NCI-H1092 treated with DMSO at 0.1 percent for 48 hours (cell line): ENCODE results near the gene MDM1.

Experiments used
- DNase-seq: peaks from one replicate; lab custom pipeline; 2025; lab: John Stamatoyannopoulos, UW

Gene MDM1

DNA sequence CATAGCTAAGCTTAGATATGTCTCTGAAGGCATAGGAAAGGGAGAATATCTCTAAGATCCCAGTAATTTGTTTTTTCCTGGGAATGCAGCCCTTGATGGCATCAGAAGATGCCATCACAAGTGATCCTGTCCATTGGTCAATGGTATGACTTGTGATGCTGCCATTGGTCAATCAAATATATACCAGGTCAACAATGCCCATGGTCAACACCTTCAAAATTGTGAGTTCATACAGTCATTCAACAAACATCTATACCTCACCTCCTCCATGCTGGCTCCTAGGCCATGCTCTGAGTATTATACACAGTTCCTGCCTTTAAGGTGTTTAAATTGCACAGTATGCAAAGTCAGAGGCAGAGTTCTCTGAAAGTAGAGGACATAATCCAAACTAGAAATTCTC lies 59.4 kb downstream of the MDM1 start:
- no peak for DNase-seq

DNA sequence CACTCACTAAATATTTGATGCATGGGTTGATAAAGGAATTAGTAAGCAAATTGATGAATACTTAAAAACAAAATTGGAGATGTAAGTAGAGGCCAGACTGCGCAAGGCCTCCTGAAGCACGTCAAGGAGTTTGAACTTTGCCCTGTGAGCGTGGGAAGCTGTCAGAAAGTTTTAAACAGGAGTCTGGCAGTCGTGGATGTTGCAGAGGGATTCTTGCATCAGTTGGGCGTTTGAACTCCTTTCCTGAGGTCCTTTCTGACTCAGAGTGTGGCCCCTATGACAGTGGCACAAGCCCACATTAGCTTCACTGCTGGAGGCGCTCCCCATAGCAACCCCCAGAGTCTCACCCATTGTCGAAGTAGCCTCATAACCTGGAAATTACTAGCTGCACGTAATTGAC lies 60.8 kb downstream of the MDM1 start:
- no peak for DNase-seq

DNA sequence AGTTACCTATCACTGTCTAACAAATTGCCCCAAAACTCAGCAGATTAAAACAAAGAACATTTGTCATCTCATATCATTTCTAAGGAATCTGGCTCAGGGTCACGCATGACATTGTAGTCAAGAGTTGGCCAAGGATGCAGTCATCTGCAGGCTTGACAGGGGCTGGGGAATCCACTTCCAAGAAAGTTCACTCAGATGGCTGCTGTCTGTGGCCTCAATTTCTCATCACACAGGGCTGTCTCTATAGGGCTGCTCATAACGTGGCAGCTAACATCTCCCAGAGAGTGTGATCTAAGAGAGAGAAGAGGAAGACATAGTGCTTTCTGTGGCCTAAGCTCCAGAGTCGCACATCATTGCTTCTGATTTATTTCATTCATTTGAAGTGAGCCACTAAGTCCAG lies 61.8 kb downstream of the MDM1 start:
- no peak for DNase-seq

DNA sequence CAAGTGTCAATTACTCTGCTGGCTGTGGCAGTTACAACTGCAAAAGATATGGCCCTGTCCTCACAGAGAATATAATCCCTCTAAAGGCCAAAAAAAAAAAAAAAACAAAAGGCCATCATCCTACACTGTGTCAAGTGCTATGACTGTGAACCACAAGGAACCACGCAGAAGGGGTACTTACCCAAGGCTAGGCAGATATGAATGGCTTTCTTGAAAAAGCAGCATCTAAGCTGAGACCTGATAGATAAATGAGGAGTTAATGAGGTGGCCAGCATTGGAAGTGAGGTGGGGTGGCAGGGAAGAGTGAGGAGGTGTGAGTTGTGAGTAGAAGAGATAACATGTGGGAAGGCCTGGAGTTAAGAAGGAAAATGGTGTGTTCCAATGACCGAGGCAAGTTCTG lies 62.4 kb downstream of the MDM1 start:
- DNase-seq = no peak

DNA sequence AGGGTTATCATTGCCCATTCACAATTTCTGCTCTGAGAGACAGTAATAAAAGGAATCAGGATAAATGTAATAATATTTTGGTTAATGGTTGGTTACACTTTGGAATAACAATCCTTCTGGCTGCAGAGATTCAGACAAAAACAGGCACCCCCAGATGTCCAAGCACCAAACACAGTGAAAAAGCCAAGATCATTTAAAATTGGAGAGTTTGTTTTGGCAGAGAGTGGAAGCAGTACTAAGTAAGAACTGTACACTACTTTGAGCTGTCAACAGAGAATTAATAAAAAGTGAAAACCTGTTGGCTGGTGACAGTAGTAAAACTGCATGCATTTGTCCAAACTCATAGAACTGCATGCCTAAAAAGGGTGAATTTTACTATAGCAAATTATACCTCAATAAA lies 63.2 kb downstream of the MDM1 start:
- no peak for DNase-seq

DNA sequence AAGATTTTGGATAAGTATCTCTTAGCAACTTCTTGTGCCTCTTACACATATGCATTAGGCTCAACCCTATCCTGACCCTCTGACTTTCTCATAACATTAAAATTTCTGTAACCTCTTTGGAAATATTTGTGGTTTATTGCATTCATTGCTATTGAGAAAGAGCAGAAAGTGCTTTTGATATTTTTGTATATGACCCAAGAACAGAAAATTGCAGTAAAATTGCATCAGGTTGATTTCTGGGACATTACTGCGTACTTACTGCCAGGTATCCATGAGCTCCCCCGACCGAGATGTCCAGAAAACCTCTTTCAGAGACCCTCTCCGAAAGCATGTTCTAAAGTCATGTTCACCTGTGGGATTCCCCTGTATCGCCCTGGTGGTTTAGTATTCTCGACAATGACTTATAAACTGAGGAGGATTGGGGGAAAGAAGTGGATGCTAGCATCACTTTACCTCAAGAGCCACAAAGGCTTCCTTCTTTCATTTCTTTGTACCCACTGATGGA lies 64.2 kb downstream of the MDM1 start:
- DNase-seq = no peak

DNA sequence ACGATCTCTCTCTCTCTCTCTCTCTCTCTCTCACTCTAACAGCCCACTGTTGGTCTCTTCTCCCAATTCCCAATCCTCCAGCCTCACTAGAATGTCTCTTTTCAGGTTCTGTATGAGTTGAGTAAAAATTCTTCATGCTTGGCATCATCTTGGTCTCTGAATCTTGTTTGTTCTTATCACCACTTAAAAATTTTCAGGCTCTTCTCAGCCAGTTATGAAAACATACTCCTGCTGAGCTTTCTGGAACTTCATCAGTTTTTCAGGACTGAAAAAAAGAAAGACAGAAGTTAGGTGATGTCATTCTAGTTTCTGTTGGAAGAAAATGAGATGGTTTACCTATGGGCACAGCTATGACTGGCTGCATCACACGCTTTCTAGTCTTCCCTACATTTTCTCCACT lies 67.3 kb downstream of the MDM1 start:
- no peak for DNase-seq

DNA sequence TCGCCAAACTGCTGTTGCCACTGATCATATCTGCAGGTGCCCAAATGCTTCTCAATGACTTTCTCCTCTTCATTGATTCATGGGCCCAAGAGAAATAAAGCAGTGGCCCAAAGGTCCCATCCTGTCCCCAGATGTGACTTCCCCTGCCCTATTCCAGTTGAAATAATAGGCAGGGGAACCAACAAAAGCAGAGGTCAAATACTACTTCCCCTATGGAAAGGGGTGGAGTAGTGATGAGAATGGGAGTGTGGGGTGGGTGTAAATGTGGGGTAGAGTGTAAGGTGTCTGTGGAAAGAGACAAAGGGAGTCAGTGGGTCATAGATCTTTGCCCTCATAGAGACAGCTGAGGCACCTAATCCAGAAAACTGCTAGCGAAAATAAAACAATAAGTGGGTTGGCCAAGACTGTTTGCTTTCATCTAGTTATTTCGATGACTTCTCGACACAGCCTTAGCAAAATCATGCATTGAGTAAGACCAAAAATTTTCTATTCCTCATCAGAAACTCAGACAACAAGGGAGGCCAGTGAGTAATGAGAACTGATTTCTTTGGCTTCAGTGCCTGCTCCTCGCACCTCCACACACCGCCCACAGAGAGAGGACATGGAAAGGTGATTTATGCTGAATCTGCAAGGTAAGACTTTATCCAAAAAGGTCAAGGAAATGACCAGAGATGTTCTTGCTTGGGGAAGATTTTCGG lies 67.9 kb downstream of the MDM1 start:
- no peak for DNase-seq

DNA sequence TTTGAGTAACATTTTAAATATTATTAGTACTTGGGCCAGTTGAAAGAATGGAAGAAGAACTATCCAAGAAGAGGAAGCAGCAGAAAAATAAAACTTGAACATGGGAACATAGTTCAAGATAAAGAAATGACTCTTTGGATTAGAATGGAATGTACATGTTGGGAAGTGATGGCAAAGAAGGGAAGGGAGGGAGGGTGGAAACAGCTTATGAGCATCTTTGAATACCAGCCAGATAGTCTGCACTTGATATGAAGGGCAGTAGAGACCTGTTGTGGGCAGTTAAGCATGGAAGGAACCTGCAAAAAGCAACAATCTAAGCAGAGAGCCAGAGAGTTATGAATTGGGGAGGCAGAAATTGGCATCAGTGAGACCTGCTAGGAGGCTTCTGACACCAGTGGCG lies 68.8 kb downstream of the MDM1 start:
- DNase-seq = no peak

DNA sequence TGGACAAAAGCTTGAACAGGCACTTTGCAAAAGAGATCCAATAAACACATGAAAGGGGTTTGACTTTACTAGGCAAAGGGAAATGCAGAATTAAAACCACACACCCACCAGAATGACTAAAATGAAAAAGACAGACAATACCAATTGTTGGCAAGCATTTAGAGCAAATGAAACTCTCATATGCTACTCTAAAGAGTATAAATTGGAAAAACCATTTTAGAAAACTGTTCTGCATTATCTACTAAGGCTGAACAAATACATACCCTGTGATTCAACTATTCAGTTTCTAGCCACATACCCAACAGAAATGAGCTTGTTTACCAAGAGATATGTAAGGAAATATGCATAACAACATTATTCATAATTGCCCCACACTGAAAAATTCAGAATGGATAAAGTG lies 70.3 kb downstream of the MDM1 start:
- DNase-seq = no peak

DNA sequence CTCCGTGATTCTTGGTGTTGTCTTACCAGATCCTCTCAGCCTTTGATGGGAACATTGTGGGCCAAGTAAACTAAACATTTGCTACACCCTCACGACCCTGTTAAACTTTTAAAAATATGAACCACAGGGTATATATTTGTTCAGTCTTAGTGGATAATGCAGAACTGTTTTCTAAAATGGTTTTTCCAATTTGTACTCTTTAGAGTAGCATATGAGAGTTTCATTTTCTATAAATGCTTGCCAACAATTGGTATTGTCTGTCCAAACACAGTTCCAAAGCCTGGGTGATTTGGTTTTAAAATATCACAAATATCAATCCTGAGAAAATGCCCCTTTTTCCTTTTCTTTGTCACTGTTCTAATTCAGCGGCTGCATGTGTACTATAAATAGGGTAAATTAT lies 72.0 kb downstream of the MDM1 start:
- DNase-seq = no peak

DNA sequence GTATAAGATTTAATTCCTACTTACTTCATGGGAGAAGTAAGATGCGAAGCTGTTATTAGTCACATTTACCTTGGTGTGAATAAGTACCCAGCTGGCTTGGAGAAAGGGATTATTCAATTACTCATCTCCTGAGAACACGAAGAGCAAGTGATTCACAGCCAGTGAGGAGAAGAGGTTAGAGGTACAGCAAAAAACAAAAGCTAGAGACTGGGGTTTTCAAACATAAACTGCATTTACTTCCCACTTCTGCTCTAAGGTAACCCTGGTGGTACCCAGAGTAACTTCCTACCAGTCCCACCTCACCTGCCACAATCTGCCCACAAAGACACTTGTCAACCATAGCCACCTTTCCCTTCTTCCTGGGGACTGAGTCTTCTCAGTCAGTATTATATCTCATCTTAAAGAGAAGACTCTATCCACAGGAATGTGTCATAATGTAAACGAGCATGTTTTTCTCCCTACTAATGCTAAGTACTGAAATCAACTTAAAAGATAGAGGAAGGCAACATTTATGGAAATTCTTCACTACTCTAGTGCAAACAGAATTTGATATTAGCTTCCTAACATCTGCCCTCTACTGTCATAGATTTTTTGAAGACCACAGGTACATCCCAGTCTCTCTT lies 72.7 kb downstream of the MDM1 start:
- no peak for DNase-seq

DNA sequence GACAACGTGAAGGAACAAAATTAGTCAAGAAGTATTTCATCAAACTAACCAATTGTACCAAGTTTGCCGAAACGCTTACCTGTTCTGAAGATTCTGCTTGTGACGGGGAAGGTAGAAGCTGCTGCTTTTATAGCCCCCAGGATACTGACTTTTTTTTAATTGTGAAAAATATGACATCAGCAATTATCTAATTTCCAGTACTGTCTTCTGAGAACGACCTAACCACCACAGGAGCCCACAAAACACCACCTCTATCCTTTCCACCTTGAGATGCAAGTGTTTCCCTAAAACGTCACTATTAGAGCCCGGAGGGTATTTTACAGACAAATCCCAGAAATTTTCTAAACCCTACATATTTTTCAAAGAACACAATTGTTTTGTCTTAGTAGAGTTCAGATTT lies 78.7 kb downstream of the MDM1 start, which contains the start of gene IL22:
IL22 (minus strand) TSS at position 101 of the 400 bp plus-strand sequence. CDS start 156 bp downstream, outside the sequence.
- no peak for DNase-seq

DNA sequence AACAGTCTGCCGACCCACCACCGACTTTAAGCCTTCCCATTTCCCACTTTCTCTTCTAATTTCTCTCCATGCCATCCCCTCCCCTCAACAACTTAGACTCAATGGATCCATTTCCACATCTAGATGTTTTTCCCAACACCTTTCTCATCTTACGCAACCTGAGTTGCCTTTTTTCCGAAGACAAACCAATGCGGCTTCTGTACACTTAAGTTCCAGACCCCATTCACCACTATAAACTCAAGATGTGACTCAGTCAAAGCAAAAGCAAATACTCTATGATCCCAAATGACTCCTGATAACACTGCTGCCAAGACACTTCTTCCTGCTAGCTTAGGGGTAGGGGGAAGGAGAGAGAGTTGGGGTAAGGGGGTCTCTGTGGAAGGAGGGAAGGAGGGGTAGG lies 80.1 kb downstream of the MDM1 start:
- no peak for DNase-seq

DNA sequence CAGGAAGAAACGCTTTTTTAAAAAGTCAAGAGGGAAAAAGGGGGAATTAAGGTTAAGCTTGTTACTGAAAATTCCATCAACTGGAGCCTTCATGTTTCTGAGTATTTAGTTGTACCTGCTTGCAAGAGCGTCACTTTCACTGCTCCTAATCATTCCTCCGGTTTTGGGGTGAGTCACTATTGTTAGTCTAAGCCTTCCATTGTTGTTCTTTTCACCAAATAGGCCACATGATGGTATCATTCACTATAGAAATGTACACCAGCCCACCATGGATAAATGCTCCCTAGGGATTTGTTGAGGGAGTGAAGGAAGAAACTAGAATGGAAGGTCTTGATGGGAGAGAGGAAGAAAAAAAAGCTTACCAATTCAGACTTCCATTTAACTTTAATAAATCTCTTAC lies 81.7 kb downstream of the MDM1 start:
- DNase-seq = no peak

DNA sequence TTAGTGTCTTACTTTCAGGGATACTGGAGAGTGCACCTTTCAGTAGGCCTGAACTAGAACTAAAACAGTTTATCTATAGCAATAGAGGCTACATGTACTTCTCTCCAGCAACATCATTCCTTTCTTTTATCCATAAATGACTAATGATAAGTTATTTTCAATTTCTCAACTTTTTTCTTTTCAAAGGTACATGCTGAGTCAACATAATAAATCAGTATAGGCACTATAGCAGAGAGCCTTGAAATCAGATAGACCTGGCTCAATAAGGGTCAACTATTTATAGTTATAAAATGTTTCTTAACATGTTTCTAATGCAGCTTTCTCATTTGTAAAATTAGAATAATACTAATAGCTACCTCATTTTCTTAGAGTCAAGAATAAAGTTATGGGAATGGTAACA lies 84.4 kb downstream of the MDM1 start:
- DNase-seq = no peak

DNA sequence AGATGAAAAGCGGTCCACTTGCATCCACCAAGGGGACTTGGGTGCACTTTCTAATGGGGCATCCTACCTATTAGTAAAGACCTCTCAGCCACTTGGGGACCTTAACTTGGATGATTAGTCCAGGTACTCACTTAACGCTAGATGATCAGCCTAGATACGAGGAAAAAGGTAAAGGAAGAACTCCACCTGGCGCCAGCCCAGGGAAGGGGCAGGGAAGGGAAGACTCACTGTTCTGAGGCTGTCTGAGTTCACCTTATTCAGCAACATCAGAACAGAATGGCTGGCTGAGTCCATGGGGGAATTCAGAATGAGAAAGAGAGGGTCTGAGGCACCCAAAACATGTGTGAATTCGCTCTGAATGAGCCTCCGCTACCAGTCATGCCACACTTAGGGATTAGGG lies 85.8 kb downstream of the MDM1 start:
- no peak for DNase-seq

DNA sequence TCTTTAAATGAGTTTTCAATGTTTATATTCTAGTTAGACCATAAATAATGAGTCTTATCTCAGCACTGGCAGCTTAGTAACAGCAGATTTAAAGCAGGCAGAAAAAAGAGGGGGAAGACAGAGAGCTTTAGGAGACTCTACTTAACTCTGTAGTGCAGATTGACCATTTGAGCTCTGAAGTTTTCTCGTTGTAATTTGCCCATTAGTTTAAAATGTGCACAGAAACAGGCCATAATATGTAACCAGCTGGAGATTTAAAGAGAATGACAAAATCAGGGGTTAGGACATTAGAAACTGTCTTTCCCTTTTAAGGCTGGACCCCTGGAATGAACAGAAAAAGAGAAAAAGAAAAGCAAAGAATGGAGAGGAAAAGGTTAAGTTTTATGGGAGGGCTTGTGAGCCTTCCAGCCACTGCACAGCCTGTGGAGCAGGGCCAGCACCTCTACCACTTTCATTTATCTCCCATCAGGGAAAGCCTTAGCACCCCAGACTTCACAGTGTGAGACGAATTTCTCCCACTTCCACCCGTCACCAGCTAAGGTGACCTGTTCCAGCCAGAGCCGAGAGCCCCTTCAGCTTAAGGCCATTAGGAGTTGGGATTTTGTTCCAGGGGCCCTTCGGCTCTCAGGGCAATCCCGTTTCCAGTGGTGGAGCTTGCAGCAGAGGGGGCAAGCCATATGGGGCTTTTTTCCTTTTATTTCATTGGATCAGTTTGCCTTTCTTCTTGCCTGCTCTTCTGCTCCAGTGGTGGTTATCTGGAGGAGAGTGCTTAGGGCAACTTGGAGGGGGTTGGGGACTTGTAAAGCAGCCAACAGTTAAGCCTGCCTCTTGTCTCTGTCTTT lies 86.8 kb downstream of the MDM1 start:
- no peak for DNase-seq
